ENCODE measurements around the gene GATAD2B.

DNA sequence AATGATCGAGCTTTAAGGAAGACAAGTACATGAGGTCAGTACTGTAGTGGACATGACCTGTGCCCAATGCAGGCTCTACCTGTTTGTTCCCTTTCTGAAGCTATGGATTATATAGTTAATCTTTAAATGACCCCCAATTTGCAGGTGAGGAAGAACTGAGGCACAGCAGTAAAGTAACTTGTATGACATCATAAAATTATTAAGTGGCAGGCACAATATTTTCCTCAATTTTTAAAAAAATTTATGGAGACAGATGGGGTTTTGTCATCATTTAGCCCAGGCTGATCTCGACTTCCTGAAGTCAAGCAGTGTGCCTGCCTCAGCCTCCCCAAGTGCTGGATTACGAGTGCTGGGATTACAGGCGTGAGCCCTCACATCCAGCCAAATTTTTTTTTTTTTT lies 3.6 kb upstream of the GATAD2B start:
- TF ChIP-seq, protein P1, sequence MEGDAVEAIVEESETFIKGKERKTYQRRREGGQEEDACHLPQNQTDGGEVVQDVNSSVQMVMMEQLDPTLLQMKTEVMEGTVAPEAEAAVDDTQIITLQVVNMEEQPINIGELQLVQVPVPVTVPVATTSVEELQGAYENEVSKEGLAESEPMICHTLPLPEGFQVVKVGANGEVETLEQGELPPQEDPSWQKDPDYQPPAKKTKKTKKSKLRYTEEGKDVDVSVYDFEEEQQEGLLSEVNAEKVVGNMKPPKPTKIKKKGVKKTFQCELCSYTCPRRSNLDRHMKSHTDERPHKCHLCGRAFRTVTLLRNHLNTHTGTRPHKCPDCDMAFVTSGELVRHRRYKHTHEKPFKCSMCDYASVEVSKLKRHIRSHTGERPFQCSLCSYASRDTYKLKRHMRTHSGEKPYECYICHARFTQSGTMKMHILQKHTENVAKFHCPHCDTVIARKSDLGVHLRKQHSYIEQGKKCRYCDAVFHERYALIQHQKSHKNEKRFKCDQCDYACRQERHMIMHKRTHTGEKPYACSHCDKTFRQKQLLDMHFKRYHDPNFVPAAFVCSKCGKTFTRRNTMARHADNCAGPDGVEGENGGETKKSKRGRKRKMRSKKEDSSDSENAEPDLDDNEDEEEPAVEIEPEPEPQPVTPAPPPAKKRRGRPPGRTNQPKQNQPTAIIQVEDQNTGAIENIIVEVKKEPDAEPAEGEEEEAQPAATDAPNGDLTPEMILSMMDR (IDR thresholded peaks at IDR 0.05), result no peak
- TF ChIP-seq POLR2A (IDR thresholded peaks at IDR 0.05), result no peak

Data from esophagus squamous epithelium (tissue), 4 donors.